Right lobe of liver (tissue), 4 donors: ENCODE results near the gene SRD5A3.

Experiments
- POLR2A ChIP-seq: fragments of 450-650 bp; IDR thresholded peaks from one replicate; pipeline ENCODE4 v1.6.1; 2017; ENCODE audit warnings: antibody characterized with exemption, mild to moderate bottlenecking
- TF ChIP-seq, protein P1 (sequence below), 4 donors: fragments of 200-600 bp in 3 of 4; fragments of 450-650 bp in 1 of 4; IDR thresholded peaks; one replicate each; pipeline versions ENCODE4 v1.5.1 to v1.8.0; 2016 to 2022; ENCODE audit warnings: antibody characterized with exemption in 4 of 4, mild to moderate bottlenecking in 2 of 4
- donor health status: DM: no; HTN: no; CAD: no.
- donor health status: DM: no; HTN: no; CAD: no.
- donor health status: DM: no; HTN: yes; CAD: no.

DNA sequence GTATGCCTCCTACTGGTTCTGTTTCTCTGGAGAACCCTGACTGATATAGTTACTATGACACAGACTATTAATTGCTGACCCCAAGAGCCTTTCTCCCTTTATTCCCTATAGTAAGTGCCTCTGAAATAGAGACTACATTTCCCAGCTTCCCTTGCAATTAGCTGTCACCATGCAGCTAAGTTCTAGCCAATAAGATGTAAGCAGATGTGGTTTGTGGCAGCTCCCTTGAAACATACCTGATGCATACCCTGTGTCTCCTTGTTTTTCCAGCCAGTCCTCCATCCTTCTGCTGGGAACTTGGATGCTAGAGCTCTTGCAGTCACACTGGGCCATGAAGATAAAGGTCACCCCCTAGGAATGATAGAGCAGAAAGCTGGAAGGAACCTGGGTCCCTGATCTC lies 40.0 kb downstream of the SRD5A3 start:
- TF ChIP-seq, protein P1, sequence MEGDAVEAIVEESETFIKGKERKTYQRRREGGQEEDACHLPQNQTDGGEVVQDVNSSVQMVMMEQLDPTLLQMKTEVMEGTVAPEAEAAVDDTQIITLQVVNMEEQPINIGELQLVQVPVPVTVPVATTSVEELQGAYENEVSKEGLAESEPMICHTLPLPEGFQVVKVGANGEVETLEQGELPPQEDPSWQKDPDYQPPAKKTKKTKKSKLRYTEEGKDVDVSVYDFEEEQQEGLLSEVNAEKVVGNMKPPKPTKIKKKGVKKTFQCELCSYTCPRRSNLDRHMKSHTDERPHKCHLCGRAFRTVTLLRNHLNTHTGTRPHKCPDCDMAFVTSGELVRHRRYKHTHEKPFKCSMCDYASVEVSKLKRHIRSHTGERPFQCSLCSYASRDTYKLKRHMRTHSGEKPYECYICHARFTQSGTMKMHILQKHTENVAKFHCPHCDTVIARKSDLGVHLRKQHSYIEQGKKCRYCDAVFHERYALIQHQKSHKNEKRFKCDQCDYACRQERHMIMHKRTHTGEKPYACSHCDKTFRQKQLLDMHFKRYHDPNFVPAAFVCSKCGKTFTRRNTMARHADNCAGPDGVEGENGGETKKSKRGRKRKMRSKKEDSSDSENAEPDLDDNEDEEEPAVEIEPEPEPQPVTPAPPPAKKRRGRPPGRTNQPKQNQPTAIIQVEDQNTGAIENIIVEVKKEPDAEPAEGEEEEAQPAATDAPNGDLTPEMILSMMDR (IDR thresholded peaks at IDR 0.05), result no peak
- no peak for TF ChIP-seq POLR2A
